ENCODE measurements around the gene HSP90AA1.
"Not testable (repeated sequence)": the region's sequence is repeated elsewhere in the genome, so short reads cannot be mapped to it uniquely, and the experiment has no call there.

The HSP90AA1 gene

GRCh38 chr14:102086972-102087761 is at the start of gene HSP90AA1:
Gene HSP90AA1 (minus strand): TSS chr14:102087044. CDS start chr14:102086378, 666 bp downstream.
- peak; percentile 95 for DNase-seq (ENCODE audit: low read depth, low spot score)

GRCh38 chr14:102135456-102135855 is 48.6 kb upstream of the HSP90AA1 start:
- DNase-seq (ENCODE audit: low read depth, low spot score), result not testable (repeated sequence)

- not testable (repeated sequence) for DNase-seq (ENCODE audit: low read depth, low spot score)
These were observed 47.9 kb upstream of the HSP90AA1 start for GRCh38 chr14:102134719-102135118.

DNA sequence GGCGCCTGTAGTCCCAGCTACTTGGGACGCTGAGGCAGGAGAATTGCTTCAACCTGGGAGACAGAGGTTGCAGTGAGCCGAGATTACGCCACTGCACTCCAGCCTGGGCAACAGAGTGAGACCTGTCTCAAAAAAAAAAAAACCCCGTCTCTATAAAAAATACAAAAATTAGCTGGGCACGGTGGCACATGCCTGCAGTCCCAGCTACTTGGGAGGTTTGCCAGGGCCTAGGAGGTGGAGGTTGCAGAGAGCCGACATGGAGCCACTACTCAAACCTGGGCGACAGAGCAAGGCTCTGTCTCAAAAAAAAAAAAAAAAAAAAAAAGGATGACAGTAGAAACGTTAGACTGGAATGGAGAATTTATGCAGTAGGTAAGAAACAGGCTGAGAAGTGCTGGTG is 47.2 kb upstream of the HSP90AA1 start:
- DNase-seq (ENCODE audit: low read depth, low spot score), result not testable (repeated sequence)

DNA sequence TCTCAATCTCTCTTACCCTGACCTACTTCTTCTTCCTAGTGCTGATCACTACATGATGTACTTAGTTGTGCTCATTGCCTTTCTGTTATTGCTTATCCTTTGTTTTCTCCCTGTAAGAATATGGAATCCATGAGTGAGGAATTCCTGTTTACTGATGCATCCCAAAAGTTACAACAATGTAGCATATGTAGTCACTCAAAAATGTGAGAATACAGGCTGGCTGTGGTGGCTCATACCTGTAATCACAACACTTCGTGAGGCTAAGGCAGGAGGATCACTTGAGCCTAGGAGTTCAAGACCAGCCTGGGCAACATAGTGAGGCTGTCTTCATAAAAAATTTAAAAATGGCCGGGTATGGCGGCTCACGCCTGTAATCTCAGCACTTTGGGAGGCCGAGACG is 44.9 kb upstream of the HSP90AA1 start:
- DNase-seq (ENCODE audit: low read depth, low spot score), result no peak

DNA sequence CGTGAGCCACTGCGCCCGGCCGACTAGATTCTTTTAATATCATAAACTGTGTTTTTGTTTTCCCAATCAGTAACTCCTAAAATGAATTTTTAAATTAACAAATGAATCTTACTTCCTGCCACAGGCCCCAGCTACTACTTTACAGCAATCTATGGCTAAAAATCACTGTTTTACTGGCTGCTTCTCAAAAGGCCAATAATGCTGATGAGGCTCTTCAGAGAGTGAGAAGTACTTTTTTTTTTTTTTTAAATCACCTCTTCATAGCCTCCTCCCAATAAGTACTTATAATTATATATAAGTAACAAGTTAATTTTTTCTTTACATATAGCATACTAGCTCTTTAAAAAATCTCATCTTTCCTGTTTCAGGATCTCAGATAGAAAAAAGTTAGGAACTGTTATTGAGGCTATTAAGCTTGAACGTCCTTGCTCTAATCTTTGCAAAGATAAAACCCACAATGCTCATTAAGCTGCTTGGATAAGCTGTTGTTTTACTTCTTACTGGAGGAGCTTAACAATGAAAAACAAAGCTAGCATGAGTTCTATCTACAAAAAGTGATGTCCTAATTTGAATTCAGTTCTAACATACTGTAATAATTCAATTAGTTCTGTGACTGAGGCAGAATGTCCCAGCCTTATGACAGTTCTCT is 40.1 kb upstream of the HSP90AA1 start:
- DNase-seq (ENCODE audit: low read depth, low spot score), result no peak

GRCh38 chr14:102125546-102125945 is 38.7 kb upstream of the HSP90AA1 start:
- no peak for DNase-seq (ENCODE audit: low read depth, low spot score)

DNA sequence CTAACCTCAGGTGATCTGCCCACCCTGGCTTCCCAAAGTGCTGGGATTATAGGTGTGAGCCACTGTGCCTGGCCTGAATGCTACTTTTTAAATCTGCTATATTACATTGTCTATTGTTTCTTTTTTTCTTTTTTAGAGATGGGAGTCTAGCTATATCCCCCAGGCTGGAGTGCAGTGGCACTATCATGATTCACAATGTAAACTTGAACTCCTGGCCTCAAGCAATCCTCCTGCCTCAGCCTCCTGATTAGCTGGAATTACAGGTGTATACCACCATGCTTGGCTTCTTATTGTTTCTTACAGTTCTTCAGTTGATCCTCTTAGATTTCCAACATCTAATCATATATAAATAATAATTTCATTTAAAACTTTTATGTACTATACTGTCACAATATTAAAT is 37.6 kb upstream of the HSP90AA1 start:
- no peak for DNase-seq (ENCODE audit: low read depth, low spot score)

DNA sequence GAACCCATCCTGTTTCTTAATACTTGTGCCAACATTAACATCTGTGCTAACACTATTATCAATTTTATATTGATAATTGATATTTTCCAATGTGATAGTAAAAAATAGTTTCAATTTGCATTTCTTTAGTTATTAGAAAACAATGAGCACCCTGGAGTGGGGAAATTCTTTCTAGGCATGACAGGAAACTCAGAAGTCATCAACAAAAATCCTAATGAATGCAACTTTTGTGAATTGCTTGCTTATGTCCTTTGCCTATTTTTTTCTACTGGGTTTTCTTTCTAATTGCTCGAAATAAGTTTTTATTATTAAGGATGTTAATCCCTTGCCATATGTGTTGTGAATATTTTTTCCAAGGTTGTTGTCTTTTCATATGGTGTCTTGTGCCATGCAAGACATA is 34.7 kb upstream of the HSP90AA1 start:
- no peak for DNase-seq (ENCODE audit: low read depth, low spot score)

- DNase-seq (ENCODE audit: low read depth, low spot score), result no peak
These were observed 34.0 kb upstream of the HSP90AA1 start for GRCh38 chr14:102120888-102121287.

DNA sequence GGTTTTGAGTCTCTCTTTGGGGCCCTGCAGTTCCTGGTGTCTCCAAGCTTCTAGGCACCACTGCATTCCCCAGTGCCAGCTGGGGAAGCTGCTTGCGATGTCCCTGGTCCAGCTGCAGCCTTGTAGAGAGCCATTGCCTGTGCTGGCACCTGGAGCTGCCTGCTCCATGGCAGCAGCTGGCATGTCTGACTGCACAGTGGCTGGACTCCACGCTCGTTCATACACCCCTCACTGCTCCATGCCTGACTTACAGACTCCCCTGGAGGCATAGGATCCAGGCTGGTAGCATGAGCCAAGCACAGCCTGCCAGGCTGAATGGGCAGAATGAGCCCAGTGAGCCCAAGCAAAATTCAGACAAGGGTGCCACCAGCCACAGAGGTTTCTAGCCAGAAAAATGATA is 31.0 kb upstream of the HSP90AA1 start:
- no peak for DNase-seq (ENCODE audit: low read depth, low spot score)

DNA sequence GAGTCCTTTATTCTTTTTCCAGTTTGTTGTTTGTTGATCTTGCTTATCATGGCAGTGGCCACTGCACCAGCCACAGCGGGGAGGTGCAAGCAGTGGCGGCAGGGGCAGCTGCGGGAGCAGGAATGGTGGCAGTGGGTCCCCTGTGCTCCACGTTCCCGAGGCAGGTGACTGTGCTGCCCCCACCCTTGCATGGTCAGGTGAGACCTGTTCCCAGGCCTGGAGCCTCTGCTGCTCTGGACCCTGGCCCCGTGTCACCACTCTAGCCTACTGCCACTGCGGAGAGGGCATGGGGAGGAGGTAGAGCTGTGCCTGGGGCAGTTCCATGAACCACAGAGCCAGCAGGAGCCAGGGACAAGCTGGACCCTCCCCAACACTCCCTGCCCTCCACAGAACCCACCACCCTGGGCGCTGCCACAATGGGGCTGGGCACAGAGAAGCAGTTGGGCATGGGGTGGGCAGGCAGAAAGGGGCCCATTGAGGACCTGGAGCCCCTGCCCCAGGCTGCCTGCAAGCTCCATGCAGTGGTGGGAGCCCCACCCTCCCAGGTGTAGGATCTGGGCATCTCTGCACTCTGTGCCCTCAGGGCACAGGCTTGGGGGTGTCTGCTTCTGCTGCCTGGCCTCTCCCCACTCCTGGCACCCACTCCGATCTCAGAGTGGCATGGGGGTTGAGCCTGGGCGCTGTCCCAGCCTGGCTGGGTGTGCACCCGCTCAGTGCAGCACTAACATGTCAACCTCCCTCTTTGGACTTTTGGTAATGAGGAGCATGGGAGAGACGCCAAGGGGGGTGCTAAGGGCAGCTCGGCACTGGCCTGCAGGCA is 29.7 kb upstream of the HSP90AA1 start:
- no peak for DNase-seq (ENCODE audit: low read depth, low spot score)

DNA sequence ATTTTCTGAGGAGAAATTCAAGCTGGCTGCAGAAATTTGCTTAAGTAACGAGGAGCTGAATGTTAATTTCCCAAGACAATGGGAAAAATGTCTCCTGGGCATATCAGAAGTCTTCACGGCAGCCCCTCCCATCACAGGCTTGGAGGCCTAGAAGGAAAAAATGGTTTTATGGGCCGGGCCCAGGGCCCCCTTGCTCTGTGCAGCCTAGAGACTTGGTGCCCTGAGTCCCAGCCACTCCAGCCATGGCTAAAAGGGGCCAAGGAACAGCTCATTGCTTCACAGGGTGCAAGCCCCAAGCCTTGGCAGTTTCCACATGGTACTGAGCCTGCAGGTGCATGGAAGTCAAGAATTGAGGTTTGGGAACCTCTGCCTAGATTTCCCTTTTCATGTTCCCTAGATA is 24.3 kb upstream of the HSP90AA1 start:
- DNase-seq (ENCODE audit: low read depth, low spot score), result no peak

GRCh38 chr14:102109332-102109731 is 22.5 kb upstream of the HSP90AA1 start:
- not testable (repeated sequence) for DNase-seq (ENCODE audit: low read depth, low spot score)

- DNase-seq (ENCODE audit: low read depth, low spot score), result no peak
These were observed 18.5 kb upstream of the HSP90AA1 start for GRCh38 chr14:102105369-102105768.

GRCh38 chr14:102103062-102103695 is 16.3 kb upstream of the HSP90AA1 start:
- DNase-seq (ENCODE audit: low read depth, low spot score), result no peak

- DNase-seq (ENCODE audit: low read depth, low spot score), result peak; percentile 95
These were observed 10.7 kb upstream of the HSP90AA1 start for GRCh38 chr14:102097441-102098135.

GRCh38 chr14:102096569-102097188 is 9.8 kb upstream of the HSP90AA1 start:
- DNase-seq (ENCODE audit: low read depth, low spot score), result peak; percentile 84

GRCh38 chr14:102095871-102096568 is 9.2 kb upstream of the HSP90AA1 start:
- peak; percentile 69 for DNase-seq (ENCODE audit: low read depth, low spot score)

DNA sequence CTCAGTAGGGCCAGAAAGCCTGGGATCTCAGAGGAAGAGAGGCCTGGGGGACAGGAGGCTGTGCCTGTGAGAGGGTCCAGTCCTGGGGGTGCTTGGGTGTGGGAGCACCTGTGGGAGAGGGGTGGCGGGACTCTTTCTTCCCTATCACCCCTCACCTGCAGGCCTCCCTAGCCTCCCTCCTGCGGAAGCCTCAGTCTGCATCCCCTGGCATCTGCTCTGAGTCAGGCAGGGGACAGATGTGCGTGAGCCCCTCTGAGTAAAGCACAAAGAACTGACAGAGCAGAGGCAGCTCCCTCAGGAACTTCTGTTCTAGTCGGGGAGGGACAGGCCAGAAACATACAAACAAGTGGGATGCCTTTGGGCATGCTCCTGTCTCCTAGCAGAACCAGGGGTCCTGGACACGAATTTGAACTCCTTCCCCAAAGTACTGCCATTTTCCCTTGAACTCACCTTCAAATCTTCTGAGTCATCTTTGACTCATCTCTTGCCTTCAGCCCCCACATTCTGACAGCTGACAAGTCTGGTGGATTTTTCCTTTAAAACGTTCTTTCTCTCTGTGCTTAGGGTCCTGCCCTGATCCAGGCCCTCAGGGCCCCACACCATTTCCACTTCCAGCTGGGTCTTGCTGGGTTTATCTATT is 8.5 kb upstream of the HSP90AA1 start:
- no peak for DNase-seq (ENCODE audit: low read depth, low spot score)
